Mesothelial cell of epicardium (in vitro differentiated cells): ENCODE measurements around the gene OPALIN. TPM values are rescaled to one million over a fixed set of nuclear protein-coding genes. Genes with fewer than 3 reads are reported as not detected.
A peak's percentile ranks its signal among the peaks of the same experiment; 100 is the strongest.

Experiments
- DNase-seq, 2 experiments: peaks; one replicate each; pipeline ENCODE4 v3.0.0; 2021; ENCODE audit warnings: low spot score in 2 of 2; ENCODE audit not compliant: unreplicated experiment in 2 of 2
- H3K27ac Mint-ChIP-seq: 2 replicates; pipeline ENCODE4 v1.8.0; 2021; ENCODE audit warnings: mixed read lengths
- H3K27me3 Mint-ChIP-seq: 2 replicates; pipeline ENCODE4 v1.8.0; 2021; ENCODE audit warnings: low read depth, mixed read lengths
- H3K36me3 Mint-ChIP-seq: 2 replicates; pipeline ENCODE4 v1.8.0; 2021; ENCODE audit warnings: mixed read lengths
- H3K4me1 Mint-ChIP-seq: 2 replicates; pipeline ENCODE4 v1.8.0; 2021; ENCODE audit warnings: mixed read lengths
- H3K4me3 Mint-ChIP-seq: 2 replicates; pipeline ENCODE4 v1.8.0; 2021; ENCODE audit warnings: mild to moderate bottlenecking, moderate library complexity, mixed read lengths
- H3K9me3 Mint-ChIP-seq: 2 replicates; pipeline ENCODE4 v1.8.0; 2021; ENCODE audit warnings: mixed read lengths
- CTCF ChIP-seq: fragments of 200-600 bp; sonication (generic); IDR thresholded peaks from one replicate; pipeline ENCODE4 v1.5.0; 2021; ENCODE audit warnings: antibody characterized with exemption; ENCODE audit not compliant: unreplicated experiment
- total RNA-seq: library from RNA; stranded (reverse); gene quantifications from 3 replicates; pipeline ENCODE4 v1.2.1, GENCODE V29; 2021

OPALIN gene
- total RNA-seq, 1 donor from 2014 or later = not detected

GRCh38 chr10:96401036-96401435 is 42.2 kb upstream of the OPALIN start:
- Mint-ChIP-seq H3K9me3 (no peaks in the 10 kb centered on the region), H3K4me3 (no peak overlapping the region), H3K36me3 (no peaks in the 10 kb centered on the region), H3K27ac (no peak overlapping the region), H3K4me1 (peaks cover 15% of the 10 kb centered on the region), H3K27me3 (peaks cover 74% of the 10 kb centered on the region)
- DNase-seq = no peak
- TF ChIP-seq CTCF = no peak

DNA sequence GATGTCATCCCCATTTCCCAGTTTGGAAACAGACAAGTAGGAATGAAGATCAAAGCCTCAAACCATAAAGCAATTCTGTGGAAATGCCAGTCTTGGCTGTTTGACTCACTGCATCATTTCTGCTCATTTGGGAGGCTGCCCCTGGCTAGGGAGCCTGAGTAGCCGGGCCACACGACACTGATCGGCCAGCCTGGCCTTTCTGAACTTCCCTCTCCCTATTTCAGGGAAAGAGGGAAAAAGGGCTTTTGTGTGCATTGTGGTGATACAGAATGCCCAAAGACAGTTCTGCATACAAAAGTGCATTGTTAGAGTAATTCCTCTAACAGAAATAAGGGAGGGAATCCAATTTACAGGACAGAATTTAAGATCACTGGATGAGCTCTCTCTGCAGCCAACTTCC is 41.7 kb upstream of the OPALIN start:
- Mint-ChIP-seq H3K4me3 (no peak overlapping the region), H3K27ac (no peak overlapping the region), H3K36me3 (no peaks in the 10 kb centered on the region), H3K27me3 (peaks cover 76% of the 10 kb centered on the region), H3K9me3 (no peaks in the 10 kb centered on the region), H3K4me1 (peaks cover 15% of the 10 kb centered on the region)
- DNase-seq = no peak
- no peak for TF ChIP-seq CTCF

DNA sequence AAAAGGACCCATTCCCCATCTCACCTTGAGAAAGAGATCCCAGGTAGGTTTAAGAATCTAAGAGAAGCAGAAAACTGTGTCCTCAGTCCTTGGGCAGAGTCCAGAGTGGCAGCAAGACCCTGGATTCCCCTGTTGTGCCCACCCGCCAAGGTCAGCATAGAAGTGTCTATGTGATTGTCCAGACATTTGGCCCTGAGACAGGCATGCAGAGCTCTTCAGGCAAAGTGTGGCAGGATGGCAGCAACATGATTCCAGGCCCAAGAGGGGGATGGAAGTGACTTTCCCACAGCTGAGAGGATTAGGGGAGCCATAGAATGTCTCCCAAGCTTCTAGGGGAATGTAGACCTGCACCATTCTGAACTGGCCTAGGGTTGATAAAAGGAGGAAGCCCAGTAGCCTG is 39.1 kb upstream of the OPALIN start:
- Mint-ChIP-seq H3K4me1 (no peaks in the 10 kb centered on the region), H3K27me3 (peaks cover 90% of the 10 kb centered on the region), H3K27ac (no peak overlapping the region), H3K9me3 (no peaks in the 10 kb centered on the region), H3K36me3 (no peaks in the 10 kb centered on the region), H3K4me3 (no peak overlapping the region)
- no peak for DNase-seq
- no peak for TF ChIP-seq CTCF

DNA sequence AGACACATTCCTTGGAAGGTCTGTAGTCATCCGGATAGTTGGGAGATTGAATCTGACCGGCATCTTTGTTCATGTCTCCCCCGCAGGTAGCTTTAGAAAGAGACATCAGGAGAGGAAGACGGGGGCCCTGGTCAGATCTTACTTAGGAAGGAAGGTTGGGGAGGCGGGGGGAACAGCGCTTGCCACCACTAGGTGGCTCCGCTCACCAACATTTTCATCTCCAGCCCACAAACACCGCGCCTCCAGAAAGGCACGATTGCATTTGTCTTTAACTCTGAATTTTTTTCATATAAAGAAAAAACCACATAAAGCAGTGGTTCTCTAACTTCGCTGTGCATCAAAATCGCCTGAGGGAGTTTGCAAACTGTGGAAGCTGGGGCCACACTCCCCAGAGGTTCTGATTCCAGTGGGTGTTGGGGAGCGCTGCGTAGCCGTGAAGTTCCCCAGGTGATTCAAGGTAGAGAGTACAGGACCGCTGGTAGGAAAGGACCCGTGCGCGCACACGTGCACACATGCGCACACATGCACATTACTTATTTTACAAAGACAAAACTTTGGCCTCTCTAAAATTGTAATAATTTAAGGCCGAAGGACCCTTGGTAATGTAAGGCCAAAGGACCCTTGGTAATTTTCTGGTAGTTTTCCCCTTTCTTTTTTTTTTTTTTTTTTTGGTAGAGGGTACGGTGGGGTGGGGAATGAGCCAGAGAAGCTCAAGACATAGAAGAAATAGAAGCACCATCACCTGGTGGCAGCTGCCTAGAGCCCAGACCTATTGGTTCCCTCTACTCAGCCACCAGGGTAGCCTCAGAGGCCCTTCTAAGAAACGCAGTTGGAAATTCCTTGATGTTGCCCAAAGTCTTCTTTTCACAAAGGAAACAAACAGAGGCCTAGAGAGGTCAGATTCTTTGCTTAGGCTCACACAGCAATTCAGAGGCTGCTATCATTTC is 37.4 kb upstream of the OPALIN start:
- peaks cover 85% of the 10 kb centered on the region for H3K27me3 Mint-ChIP-seq
- H3K9me3 Mint-ChIP-seq = no peaks in the 10 kb centered on the region
- no peak overlapping the region for H3K27ac Mint-ChIP-seq
- H3K36me3 Mint-ChIP-seq = no peaks in the 10 kb centered on the region
- DNase-seq = peak; percentile 48 to 75
- TF ChIP-seq CTCF = peak; percentile 85
- H3K4me1 Mint-ChIP-seq = no peaks in the 10 kb centered on the region
- H3K4me3 Mint-ChIP-seq = peak overlapping the region; percentile 52

GRCh38 chr10:96390460-96390864 is 31.7 kb upstream of the OPALIN start:
- Mint-ChIP-seq H3K4me3 (no peak overlapping the region), H3K27ac (no peak overlapping the region), H3K36me3 (no peaks in the 10 kb centered on the region), H3K27me3 (peaks cover 67% of the 10 kb centered on the region), H3K9me3 (no peaks in the 10 kb centered on the region), H3K4me1 (peaks cover 9% of the 10 kb centered on the region)
- TF ChIP-seq CTCF = no peak
- DNase-seq = no peak
